HUES64 (cell line): ENCODE results near the gene PHKA1.
"Not testable (repeated sequence)": the region's sequence is repeated elsewhere in the genome, so short reads cannot be mapped to it uniquely, and the experiment has no call there.

Experiments used
- H3K27ac ChIP-seq: 2 replicates; pipeline ENCODE4 v1.7.0; 2013; ENCODE audit warnings: low read depth, low read length, inconsistent platforms
- H3K27me3 ChIP-seq: 2 replicates; pipeline ENCODE4 v1.6.1; 2013; ENCODE audit warnings: mild to moderate bottlenecking, low read length; ENCODE audit not compliant: insufficient read depth
- H3K36me3 ChIP-seq: 2 replicates; pipeline ENCODE4 v1.6.1; 2013; ENCODE audit warnings: mild to moderate bottlenecking, low read length; ENCODE audit not compliant: insufficient read depth
- H3K4me1 ChIP-seq: 2 replicates; pipeline ENCODE4 v1.6.1; 2013; ENCODE audit warnings: mild to moderate bottlenecking, low read length, moderate library complexity; ENCODE audit not compliant: insufficient read depth
- H3K4me3 ChIP-seq: 2 replicates; pipeline ENCODE4 v1.5.1; 2013; ENCODE audit warnings: mild to moderate bottlenecking, low read length, moderate library complexity
- H3K9ac ChIP-seq: 2 replicates; pipeline ENCODE4 v1.6.1; 2013; ENCODE audit warnings: mild to moderate bottlenecking, low read depth, low read length
- H3K9me3 ChIP-seq: 2 replicates; pipeline ENCODE4 v1.6.1; 2013; ENCODE audit warnings: low read depth, low read length; ENCODE audit not compliant: insufficient read depth
- WGBS: fragments of 150-250, 120-280 bp; methylation state at CpG from one replicate; pipeline ENCODE4 v1.1.7; 2013; ENCODE audit warnings: missing lambda C conversion rate; 5-methylcytosine and 5-hydroxymethylcytosine counted together

The PHKA1 gene

DNA sequence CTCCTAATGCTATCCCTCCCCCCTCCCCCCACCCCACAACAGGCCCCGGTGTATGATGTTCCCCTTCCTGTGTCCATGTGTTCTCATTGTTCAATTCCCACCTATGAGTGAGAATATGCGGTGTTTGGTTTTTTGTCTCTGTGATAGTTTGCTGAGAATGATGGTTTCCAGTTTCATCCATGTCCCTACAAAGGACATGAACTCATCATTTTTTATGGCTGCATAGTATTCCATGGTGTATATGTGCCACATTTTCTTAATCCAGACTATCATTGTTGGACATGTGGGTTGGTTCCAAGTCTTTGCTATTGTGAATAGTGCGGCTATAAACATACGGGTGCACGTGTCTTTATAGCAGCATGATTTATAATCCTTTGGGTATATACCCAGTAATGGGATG lies 44.6 kb downstream of the PHKA1 start:
- not testable (repeated sequence) for H3K4me3 ChIP-seq, H3K36me3 ChIP-seq, H3K27me3 ChIP-seq, H3K27ac ChIP-seq, H3K4me1 ChIP-seq, H3K9ac ChIP-seq, H3K9me3 ChIP-seq
- no CpG with 5 or more reads among the region's 5 CpGs for WGBS

DNA sequence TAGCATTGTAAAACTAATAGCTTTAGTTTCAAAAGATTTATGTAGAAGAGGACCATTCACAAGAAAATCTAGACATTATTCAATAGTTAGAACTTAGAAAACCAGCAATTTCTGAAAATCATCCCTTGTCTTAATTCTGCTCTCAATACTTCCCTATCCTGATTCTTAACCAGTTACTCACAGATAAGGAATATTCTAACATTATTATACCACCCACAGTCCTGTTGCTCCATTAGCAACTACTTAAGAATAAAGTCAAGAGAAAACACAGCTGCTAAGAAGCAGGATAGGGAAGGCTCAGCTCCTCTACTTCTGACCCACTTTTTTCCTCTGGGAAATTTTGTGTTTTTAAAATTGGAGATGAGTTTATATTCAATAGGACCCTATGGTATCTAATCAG lies 47.7 kb downstream of the PHKA1 start:
- H3K4me3 ChIP-seq = no peak overlapping the region
- H3K27me3 ChIP-seq = no peaks in the 10 kb centered on the region
- H3K9me3 ChIP-seq = no peaks in the 10 kb centered on the region
- H3K9ac ChIP-seq = no peak overlapping the region
- H3K4me1 ChIP-seq = no peaks in the 10 kb centered on the region
- no peak overlapping the region for H3K27ac ChIP-seq
- no peaks in the 10 kb centered on the region for H3K36me3 ChIP-seq

DNA sequence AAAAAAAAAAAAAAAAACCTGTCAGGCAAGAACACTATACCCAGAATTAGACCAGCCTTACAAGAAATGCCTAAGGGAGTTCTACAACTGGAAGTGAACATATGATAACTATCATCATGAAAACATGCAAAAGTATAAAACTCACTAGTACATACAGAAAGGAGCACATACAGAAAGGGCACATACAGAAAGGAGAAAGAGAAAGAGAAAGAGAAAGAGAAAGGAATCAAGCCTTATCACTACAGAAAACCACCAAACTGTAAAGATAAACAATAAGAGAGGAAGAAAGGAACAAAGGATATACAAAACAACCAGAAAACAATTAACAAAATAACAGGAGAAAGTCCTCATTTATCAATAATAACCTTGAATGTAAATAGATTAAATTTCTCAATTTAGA lies 50.4 kb downstream of the PHKA1 start:
- Histone ChIP-seq H3K27ac (no peak overlapping the region), H3K9me3 (no peaks in the 10 kb centered on the region), H3K4me1 (no peaks in the 10 kb centered on the region), H3K27me3 (no peaks in the 10 kb centered on the region), H3K4me3 (no peak overlapping the region), H3K36me3 (no peaks in the 10 kb centered on the region), H3K9ac (no peak overlapping the region)

DNA sequence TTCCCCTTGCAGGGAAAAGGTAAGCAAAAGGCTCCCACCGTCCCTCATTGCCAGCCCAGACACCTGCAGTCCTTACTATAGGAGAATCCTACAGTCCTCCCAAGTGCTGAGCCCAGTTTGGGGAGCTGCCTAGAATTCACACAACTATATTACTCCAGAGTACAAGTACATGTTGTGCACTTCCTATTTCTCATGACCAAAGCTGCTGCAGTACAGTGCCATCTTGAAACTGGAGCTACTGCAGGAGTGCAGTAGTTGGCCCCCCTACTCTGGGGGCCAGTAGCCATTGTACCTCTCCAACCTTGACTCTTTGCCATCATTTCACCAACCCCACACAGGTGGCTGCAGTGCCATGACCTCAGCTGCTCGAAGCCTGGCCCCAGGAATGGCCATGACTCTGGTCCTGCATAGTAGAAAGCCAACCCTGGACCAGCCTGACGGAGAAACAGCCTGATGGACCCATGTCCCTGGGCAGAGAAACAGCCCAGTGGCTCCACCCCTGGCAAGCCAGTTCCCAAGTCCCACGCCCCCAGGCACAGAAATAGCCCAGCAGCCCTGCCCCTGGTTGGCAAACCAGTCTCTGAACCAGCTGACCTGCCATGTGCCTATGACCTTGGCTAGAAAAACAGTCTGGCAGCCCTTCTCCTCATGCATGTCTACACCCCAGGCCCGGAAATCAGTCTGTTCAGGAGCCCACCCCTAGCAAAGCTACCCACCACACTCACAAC lies 51.9 kb downstream of the PHKA1 start:
- H3K9ac ChIP-seq = no peak overlapping the region
- no peaks in the 10 kb centered on the region for H3K9me3 ChIP-seq
- no peak overlapping the region for H3K27ac ChIP-seq
- H3K4me1 ChIP-seq = no peaks in the 10 kb centered on the region
- 84% methylated on average over 5 of the region's 5 CpGs for WGBS
- H3K36me3 ChIP-seq = no peaks in the 10 kb centered on the region
- H3K27me3 ChIP-seq = no peaks in the 10 kb centered on the region
- H3K4me3 ChIP-seq = no peak overlapping the region

DNA sequence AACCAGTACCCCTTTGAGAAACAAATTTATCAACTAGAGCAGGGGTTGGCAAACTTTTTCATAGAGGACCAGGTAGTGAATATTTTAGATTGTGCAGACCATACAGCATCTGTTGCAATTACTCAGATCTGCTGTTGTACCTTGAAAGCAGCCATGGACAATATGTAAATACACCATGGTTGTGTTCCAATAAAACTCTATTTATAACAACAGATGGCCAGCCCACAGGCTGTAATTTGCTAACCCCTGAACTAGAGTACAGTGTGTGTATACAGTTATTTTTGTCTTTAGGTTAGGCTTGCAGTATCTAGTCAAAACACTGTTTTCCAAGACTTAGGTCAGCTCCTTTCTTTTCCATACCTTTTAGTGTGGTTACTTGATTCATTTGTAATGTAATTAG lies 54.4 kb downstream of the PHKA1 start:
- Histone ChIP-seq H3K9me3 (no peaks in the 10 kb centered on the region), H3K36me3 (no peaks in the 10 kb centered on the region), H3K9ac (no peak overlapping the region), H3K27me3 (no peaks in the 10 kb centered on the region), H3K4me3 (no peak overlapping the region), H3K27ac (no peak overlapping the region), H3K4me1 (no peaks in the 10 kb centered on the region)

DNA sequence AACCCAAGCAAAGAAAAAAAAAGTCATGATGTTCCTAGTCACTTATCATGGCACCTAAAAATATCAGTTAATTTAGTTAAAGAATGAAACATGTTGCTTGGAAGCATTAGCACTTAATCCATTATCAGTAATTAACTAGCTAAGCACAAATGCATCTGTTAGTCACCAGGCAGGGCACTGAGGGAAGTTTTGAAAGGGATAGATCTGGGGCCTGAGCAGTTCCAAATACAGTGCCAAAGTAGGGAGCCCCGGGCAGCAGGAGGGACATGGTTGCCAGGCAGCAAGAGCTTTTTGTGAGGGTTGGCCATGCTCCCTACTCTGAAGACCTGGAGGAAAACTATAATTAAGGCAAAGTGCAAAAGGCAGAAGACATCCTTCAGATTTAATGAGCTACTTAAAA lies 62.0 kb downstream of the PHKA1 start:
- Histone ChIP-seq H3K4me3 (no peak overlapping the region), H3K9ac (no peak overlapping the region), H3K27ac (no peak overlapping the region), H3K27me3 (no peaks in the 10 kb centered on the region), H3K36me3 (0 out of 2 replicates have a peak, but pooled peaks cover 5% of the 10 kb centered on the region), H3K4me1 (no peaks in the 10 kb centered on the region), H3K9me3 (no peaks in the 10 kb centered on the region)
- 88% methylated on average over 1 of the region's 1 CpG for WGBS

DNA sequence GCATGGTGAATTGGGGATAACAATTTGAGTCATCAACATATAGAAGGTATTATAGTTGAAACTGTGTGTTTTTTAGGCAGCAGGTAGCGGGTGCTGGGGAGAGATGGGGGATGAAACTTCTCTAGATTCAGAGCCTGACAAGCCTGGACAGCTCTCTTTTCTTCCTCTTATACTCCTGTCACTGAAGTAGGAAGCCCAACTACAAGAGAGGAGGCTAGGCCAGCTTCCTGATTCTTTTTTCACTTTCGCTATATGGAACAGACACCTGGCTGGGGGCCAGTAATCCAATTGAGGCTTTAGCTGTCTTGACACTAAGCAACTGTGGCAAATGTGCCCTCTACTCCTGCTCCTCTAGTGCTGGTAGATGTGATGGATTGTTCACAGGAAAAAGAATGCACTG lies 69.2 kb downstream of the PHKA1 start:
- Histone ChIP-seq H3K4me1 (no peaks in the 10 kb centered on the region), H3K4me3 (no peak overlapping the region), H3K9me3 (no peaks in the 10 kb centered on the region), H3K9ac (no peak overlapping the region), H3K27me3 (no peaks in the 10 kb centered on the region), H3K36me3 (no peaks in the 10 kb centered on the region), H3K27ac (no peak overlapping the region)
- 100% methylated on average over 2 of the region's 2 CpGs for WGBS

DNA sequence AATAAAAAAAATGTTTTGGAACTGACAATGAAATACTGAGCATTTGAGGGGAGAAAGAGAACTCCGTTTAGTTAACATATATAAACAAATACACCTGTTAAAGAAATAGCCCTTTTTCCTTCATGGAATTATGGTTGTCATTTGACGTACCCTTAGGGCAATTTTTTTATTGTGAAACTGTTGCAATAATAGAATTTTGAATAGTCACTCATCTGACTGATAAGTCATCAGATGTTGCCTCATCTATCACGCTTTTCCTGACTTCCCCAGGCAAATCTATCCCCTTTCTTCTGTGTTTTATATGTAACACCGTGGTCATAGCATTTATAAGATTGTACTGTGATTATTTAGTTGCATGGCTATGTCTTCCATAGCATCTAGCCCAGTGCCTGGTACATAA lies 72.5 kb downstream of the PHKA1 start:
- Histone ChIP-seq H3K27me3 (no peaks in the 10 kb centered on the region), H3K27ac (no peak overlapping the region), H3K4me3 (no peak overlapping the region), H3K4me1 (no peaks in the 10 kb centered on the region), H3K36me3 (no peaks in the 10 kb centered on the region), H3K9ac (no peak overlapping the region), H3K9me3 (no peaks in the 10 kb centered on the region)
- WGBS = 76% methylated on average over 2 of the region's 4 CpGs

DNA sequence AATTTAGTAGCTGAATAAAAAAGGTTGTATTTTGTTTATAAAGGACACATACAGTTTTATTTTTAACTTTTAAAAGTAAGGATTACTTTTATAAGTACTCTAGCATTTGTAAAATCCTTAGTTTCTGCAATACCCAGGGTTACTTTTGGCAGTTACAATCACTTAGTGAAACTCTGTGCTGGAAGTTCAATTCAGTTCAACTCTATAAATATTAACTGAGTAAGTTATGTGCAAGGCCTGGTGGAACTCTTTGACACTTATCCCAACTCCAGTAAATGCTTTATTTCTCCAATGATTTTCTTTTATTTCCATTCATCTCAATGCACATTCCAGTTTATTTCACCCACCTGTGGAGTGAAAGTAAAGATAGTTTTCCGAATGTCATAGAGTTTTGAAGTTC lies 78.2 kb downstream of the PHKA1 start:
- no peak overlapping the region for H3K9ac ChIP-seq
- H3K9me3 ChIP-seq = no peaks in the 10 kb centered on the region
- H3K4me3 ChIP-seq = no peak overlapping the region
- H3K4me1 ChIP-seq = no peaks in the 10 kb centered on the region
- no peaks in the 10 kb centered on the region for H3K27me3 ChIP-seq
- no peak overlapping the region for H3K27ac ChIP-seq
- 100% methylated on average over 1 of the region's 1 CpG for WGBS
- no peaks in the 10 kb centered on the region for H3K36me3 ChIP-seq

DNA sequence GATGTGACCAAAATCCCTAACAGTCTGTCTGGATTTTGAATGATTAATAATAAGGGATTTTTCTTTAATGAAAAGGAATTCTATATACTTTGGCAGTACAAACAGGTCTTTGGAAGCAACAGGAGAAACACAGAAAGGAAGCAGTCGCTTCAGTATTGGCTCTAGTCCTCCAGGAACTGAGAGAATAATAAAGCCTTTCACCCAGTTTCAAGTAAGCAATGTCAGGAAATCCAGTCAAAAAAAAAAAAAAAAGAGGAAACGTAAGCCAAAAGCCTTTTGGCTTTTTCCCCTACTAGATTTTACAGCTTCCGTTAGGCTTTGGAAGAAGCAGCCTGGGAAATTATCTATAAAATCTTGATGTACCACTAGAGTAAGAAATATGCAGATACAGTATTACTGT lies 79.8 kb downstream of the PHKA1 start:
- Histone ChIP-seq H3K9ac (no peak overlapping the region), H3K4me1 (no peaks in the 10 kb centered on the region), H3K27me3 (no peaks in the 10 kb centered on the region), H3K4me3 (no peak overlapping the region), H3K27ac (no peak overlapping the region), H3K36me3 (no peaks in the 10 kb centered on the region), H3K9me3 (no peaks in the 10 kb centered on the region)
- WGBS = 100% methylated on average over 1 of the region's 3 CpGs

DNA sequence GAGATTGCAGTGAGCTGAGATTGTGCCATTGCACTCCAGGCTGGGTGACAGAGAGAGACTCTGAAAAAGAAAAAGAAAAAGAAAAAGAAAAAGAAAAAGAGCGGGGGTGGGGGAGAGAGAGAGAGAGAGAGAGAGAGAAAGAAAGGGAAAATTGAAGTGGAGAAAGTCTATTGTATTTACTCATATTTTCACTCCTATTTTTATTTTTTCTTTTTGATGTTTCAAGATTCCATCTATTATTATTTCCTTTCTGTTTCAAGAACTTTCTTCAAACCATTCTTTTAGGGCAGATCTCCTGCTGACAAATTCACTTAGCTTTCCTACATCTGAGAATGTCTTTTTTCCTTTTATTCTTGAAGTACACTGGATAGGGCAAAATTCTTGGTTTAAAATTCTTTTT lies 83.9 kb downstream of the PHKA1 start:
- Histone ChIP-seq H3K27ac (no peak overlapping the region), H3K27me3 (no peaks in the 10 kb centered on the region), H3K4me1 (no peaks in the 10 kb centered on the region), H3K4me3 (no peak overlapping the region), H3K36me3 (no peaks in the 10 kb centered on the region), H3K9ac (no peak overlapping the region), H3K9me3 (no peaks in the 10 kb centered on the region)
- no CpG with 5 or more reads among the region's 1 CpG for WGBS

DNA sequence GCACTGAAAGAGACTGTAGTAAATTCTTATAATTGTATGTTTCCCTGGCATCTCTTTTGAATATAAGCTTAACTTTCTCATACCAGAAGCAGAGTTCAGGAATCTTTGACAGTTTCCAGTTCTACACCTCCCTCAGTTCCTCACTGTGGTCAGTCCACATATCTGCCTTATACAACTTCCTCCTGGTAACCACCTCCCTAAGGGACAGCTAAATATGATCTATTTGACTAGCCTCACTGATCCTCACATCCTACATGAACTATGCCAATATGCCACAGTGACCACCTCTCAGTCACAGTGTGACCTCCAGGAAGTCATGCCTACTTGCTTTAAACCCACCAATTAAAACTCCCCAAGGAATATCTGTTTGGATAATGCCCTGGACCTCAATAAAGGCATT lies 89.9 kb downstream of the PHKA1 start:
- H3K4me1 ChIP-seq = no peaks in the 10 kb centered on the region
- H3K4me3 ChIP-seq = no peak overlapping the region
- no peaks in the 10 kb centered on the region for H3K9me3 ChIP-seq
- no peak overlapping the region for H3K9ac ChIP-seq
- H3K36me3 ChIP-seq = no peaks in the 10 kb centered on the region
- no peaks in the 10 kb centered on the region for H3K27me3 ChIP-seq
- no peak overlapping the region for H3K27ac ChIP-seq
